GM12874 (cell line): ENCODE data around the gene CHRNA10.

Experiments
- CTCF ChIP-seq: IDR thresholded peaks from 2 replicates; pipeline ENCODE4 v1.5.1; 2011; ENCODE audit warnings: low read depth, mild to moderate bottlenecking, control low read depth, low read length, moderate library complexity; ENCODE audit not compliant: insufficient read depth

The CHRNA10 gene

DNA sequence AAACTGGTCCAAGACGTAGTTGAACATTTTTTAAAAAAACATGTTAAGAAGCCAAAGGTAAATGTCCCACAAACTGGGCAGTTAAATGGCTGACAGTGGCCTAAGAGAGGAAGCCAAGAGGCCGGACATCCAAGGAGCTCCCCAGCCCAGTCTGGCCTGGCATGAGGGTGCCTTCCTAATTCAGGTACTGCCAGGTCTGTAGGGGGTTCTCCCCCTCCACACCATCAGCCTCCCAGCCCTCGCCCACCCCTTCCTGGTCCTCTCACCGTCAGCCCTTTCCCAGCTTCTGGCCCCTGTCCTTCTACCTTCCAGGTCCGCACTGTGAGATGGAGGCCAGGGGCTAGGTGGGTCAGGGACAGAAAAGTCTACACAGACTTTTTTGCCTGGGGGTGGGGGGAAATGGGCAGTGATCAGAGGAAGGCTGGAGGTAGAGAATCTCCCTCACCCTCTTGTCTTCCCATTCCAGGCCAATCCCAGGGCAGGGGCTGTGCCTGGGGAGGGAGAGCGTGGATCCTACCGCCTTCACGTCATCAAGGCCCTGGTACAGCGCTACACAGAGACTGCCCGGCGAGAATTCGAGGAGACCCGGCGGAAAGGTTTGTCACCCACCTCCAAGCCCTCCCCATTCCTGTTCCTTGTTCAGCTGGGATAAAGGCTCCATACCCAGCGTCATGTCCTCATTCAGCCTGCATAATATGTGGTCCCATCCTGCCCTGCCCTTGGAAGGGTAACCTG is 35.4 kb downstream of the CHRNA10 start:
- TF ChIP-seq CTCF, result no peak

GRCh38 chr11:3632070-3632660 is 39.0 kb downstream of the CHRNA10 start:
- TF ChIP-seq CTCF, result no peak

DNA sequence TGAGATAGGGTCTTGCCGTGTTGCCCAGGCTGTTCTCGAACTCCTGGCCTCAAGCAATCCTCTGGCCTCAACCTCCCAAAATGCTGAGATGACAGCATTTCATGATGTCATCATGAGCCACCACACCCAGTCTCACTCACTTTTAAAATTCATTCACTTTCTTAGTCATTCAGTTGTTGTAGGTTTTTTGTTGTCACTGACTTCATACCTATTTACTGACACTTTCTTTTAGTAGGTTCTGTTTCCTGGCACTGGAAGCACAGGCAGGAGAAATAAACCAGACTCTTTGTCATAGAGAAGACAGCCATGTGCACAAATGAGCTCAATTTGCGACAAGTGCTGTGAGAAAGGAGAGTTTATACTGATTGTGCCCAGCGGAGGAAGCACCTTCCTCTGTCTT is 39.9 kb downstream of the CHRNA10 start:
- TF ChIP-seq CTCF, result no peak

DNA sequence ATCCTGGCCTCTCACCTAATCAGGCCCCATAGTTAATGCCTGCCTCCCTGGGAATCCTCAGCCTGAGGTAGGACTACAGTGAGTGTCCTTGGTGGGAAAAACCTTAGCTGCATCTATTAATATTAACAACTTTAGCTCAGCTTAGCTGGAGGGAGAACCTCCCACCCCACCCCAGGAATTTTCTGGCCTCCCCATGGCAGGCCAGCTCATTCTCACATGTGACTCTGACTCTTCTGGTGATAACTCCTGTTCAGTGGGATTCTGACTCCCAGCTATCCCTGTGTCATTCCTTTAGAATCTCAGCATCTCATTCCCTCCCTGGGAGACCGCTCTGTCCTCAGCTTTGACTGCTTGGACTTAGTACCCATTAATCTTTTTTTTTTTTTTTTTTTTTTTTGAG is 43.9 kb downstream of the CHRNA10 start:
- TF ChIP-seq CTCF, result no peak

GRCh38 chr11:3626250-3626960 is 44.8 kb downstream of the CHRNA10 start:
- TF ChIP-seq CTCF, result peak; percentile 45; the same call in 1 of the 2 replicates

GRCh38 chr11:3623767-3624458 is 47.3 kb downstream of the CHRNA10 start:
- TF ChIP-seq CTCF, result no peak

GRCh38 chr11:3623121-3623520 is 48.1 kb downstream of the CHRNA10 start:
- TF ChIP-seq CTCF, result no peak
